Subcutaneous adipose tissue (tissue), 4 donors: ENCODE data around the gene LARGE1. TPM values are rescaled to one million over a fixed set of nuclear protein-coding genes. Genes with fewer than 3 reads are reported as not detected.

Experiments
- CTCF ChIP-seq: fragments of 450-650 bp; IDR thresholded peaks from one replicate; pipeline ENCODE4 v1.5.1; 2016; ENCODE audit warnings: low read depth, mild to moderate bottlenecking, control low read depth, antibody characterized with exemption, moderate library complexity
- total RNA-seq, 4 donors: library from RNA; depleted of rRNA; stranded (reverse); fragments of >200 nt; gene quantifications; one replicate each; pipeline ENCODE4 v1.1.0, GENCODE V29; 2016

The LARGE1 gene
- total RNA-seq, 4 donors from 2014 or later, result 19.4 to 28.8 (median 22.1) TPM

GRCh38 chr22:33914699-33915098, 5.6 kb downstream of the LARGE1 start:
- TF ChIP-seq CTCF, result no peak

- TF ChIP-seq CTCF, result no peak
Observed at GRCh38 chr22:33914131-33914530, 6.1 kb downstream of the LARGE1 start.

GRCh38 chr22:33913188-33913587, 7.1 kb downstream of the LARGE1 start:
- TF ChIP-seq CTCF, result no peak

GRCh38 chr22:33909911-33910310, 10.4 kb downstream of the LARGE1 start:
- TF ChIP-seq CTCF, result no peak

GRCh38 chr22:33909075-33909458, 11.2 kb downstream of the LARGE1 start:
- TF ChIP-seq CTCF, result no peak

- no peak for TF ChIP-seq CTCF
Observed at GRCh38 chr22:33908171-33909074, 11.9 kb downstream of the LARGE1 start.

- TF ChIP-seq CTCF, result no peak
Observed at GRCh38 chr22:33906954-33907353, 13.3 kb downstream of the LARGE1 start.
